KMS-11 (cell line): Measurements from ENCODE around the gene NIPBL.
A peak's percentile ranks its signal among the peaks of the same experiment; 100 is the strongest.

Experiments
- H2AFZ ChIP-seq: fragments of 200-600 bp; sonication (generic); 2 replicates; pipeline ENCODE4 v1.6.1; 2016; ENCODE audit warnings: antibody characterized with exemption, mixed run types, low read depth
- H3K27ac ChIP-seq: fragments of 200-600 bp; sonication (generic); 2 replicates; pipeline ENCODE4 v1.6.1; 2016; ENCODE audit warnings: mild to moderate bottlenecking, mixed run types
- H3K27me3 ChIP-seq: fragments of 200-600 bp; sonication (generic); 2 replicates; pipeline ENCODE4 v1.6.1; 2017; ENCODE audit warnings: mild to moderate bottlenecking, low read depth, mixed run types, moderate library complexity; ENCODE audit not compliant: insufficient read depth
- H3K36me3 ChIP-seq: fragments of 200-600 bp; sonication (generic); 2 replicates; pipeline ENCODE4 v1.6.1; 2017; ENCODE audit warnings: mild to moderate bottlenecking, mixed run types; ENCODE audit not compliant: insufficient read depth
- H3K4me1 ChIP-seq: fragments of 200-600 bp; sonication (generic); 2 replicates; pipeline ENCODE4 v1.6.1; 2016; ENCODE audit warnings: mild to moderate bottlenecking, low read depth, mixed run types; ENCODE audit not compliant: poor library complexity, severe bottlenecking
- H3K4me2 ChIP-seq: fragments of 200-600 bp; sonication (generic); 2 replicates; pipeline ENCODE4 v1.7.0; 2016; ENCODE audit warnings: mild to moderate bottlenecking, mixed run types
- H3K4me3 ChIP-seq: fragments of 200-600 bp; sonication (generic); IDR thresholded peaks from 2 replicates; pipeline ENCODE4 v1.6.1; 2017; ENCODE audit warnings: low read depth, low read length, mixed read lengths; ENCODE audit not compliant: insufficient read depth
- H3K79me2 ChIP-seq: fragments of 200-600 bp; sonication (generic); 2 replicates; pipeline ENCODE4 v1.6.1; 2016; ENCODE audit warnings: low read depth, mixed run types; ENCODE audit not compliant: insufficient read depth
- H3K9ac ChIP-seq: fragments of 200-600 bp; sonication (generic); 2 replicates; pipeline ENCODE4 v1.6.1; 2016; ENCODE audit warnings: mild to moderate bottlenecking, mixed run types
- H4K20me1 ChIP-seq: fragments of 200-600 bp; sonication (generic); 2 replicates; pipeline ENCODE4 v1.6.1; 2016; ENCODE audit warnings: mild to moderate bottlenecking, mixed run types; ENCODE audit not compliant: insufficient read depth
- TF ChIP-seq, protein P1 (sequence below): fragments of 200-600 bp; sonication (generic); conservative IDR thresholded peaks from 2 replicates; pipeline ENCODE4 v1.6.1; 2017; ENCODE audit warnings: low read depth, mild to moderate bottlenecking, antibody characterized with exemption, low read length, moderate library complexity, mixed read lengths

Gene NIPBL

DNA sequence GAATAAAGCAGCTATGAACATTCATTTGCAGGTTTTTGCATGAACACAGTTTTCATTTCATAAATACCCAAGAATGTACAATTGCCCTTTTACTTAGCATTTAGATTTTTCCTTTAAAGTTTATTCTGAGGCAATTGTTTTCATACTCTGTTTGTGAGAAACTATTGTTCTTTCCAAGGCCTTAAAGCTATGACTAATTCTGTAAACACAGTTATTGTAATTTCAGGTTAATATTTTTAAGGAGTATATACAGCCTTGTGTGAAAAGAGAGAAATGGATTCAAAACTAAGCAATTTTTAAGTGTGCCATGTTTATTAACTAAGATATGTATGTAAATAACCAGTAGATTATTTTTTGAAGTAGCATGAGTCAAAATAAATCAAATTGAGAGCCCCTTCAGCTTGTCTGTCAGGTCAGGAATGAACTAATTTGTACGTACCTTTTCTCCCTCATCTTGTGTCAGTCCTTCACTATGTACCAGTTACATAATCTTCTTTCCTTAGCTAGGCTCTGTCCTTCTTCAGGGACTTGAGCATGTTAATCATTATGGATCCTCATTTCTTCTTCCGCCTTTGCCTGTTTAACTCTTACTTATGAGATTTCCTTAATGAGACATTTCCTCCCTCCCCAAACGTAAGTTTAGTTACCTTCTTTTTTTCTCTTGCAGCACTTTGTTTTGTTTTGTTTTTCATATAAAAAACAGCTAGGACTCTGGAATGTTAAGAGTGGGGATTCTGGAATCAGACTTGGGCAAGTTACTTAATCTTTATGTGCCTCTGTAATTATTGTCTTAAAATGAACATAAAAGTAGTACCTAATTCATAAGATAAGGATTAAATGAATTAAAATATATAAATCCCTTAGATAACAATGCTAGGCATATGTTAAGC, 63.6 kb downstream of the NIPBL start:
- Histone ChIP-seq H4K20me1 (peaks cover 21% of the 10 kb centered on the region), H3K79me2 (peaks cover 61% of the 10 kb centered on the region; the same call in 1 of the 2 replicates), H3K27me3 (no peaks in the 10 kb centered on the region), H3K9ac (no peak overlapping the region), H3K4me3 (no peak overlapping the region), H3K4me1 (peaks cover 36% of the 10 kb centered on the region), H2AFZ (no peak overlapping the region), H3K4me2 (peak overlapping the region; percentile 25; the same call in 1 of the 2 replicates), H3K27ac (no peak overlapping the region), H3K36me3 (no peaks in the 10 kb centered on the region)
- TF ChIP-seq, protein P1, sequence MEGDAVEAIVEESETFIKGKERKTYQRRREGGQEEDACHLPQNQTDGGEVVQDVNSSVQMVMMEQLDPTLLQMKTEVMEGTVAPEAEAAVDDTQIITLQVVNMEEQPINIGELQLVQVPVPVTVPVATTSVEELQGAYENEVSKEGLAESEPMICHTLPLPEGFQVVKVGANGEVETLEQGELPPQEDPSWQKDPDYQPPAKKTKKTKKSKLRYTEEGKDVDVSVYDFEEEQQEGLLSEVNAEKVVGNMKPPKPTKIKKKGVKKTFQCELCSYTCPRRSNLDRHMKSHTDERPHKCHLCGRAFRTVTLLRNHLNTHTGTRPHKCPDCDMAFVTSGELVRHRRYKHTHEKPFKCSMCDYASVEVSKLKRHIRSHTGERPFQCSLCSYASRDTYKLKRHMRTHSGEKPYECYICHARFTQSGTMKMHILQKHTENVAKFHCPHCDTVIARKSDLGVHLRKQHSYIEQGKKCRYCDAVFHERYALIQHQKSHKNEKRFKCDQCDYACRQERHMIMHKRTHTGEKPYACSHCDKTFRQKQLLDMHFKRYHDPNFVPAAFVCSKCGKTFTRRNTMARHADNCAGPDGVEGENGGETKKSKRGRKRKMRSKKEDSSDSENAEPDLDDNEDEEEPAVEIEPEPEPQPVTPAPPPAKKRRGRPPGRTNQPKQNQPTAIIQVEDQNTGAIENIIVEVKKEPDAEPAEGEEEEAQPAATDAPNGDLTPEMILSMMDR: no peak

DNA sequence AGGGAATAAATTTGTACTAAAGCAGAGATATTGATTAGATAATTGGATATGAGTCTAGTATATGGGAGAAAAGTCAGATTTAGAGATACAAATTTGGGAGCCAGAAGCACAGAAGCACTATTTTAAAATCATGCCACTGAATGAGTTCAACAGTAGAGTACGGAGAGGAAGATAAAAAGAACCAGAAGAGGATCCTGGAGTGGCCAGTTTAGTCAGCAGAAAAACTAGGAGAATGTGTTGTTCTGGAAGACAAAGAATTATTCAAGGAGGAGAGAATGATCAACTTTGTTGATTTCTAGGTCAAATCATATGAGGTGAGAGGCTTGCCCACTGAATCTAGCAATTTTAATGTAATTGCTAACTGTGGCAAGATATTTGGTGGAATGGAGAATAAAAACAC, 67.0 kb downstream of the NIPBL start:
- H3K4me1 ChIP-seq: peaks cover 44% of the 10 kb centered on the region
- H3K4me3 ChIP-seq: no peak overlapping the region
- no peaks in the 10 kb centered on the region for H3K36me3 ChIP-seq
- H3K4me2 ChIP-seq: no peak overlapping the region
- TF ChIP-seq, protein P1: no peak
- H3K27me3 ChIP-seq: no peaks in the 10 kb centered on the region
- H2AFZ ChIP-seq: no peak overlapping the region
- peaks cover 22% of the 10 kb centered on the region for H4K20me1 ChIP-seq
- no peak overlapping the region for H3K9ac ChIP-seq
- H3K27ac ChIP-seq: no peak overlapping the region
- H3K79me2 ChIP-seq: peaks cover 35% of the 10 kb centered on the region; the same call in 1 of the 2 replicates

DNA sequence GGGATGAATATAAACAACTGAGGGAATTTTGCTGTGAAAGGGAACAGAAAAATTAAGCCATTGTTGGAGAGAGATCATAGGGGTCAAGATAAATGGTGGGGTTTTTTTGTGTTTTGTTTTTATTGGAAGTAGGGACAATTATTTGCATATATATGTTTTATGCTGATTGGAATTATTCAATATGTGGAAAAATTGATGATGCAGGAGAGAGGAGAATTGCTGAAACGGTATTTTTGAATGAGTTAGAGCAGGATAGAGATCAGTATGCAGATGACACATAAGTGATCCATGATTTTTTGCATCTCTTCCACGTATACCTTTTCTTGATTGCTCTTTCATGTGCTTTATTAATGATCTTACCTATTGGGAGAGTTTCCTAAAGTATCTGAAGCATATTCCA, 67.5 kb downstream of the NIPBL start:
- no peak overlapping the region for H3K4me2 ChIP-seq
- TF ChIP-seq, protein P1: no peak
- no peaks in the 10 kb centered on the region for H3K36me3 ChIP-seq
- H4K20me1 ChIP-seq: peaks cover 22% of the 10 kb centered on the region
- H2AFZ ChIP-seq: no peak overlapping the region
- peaks cover 44% of the 10 kb centered on the region for H3K4me1 ChIP-seq
- H3K27ac ChIP-seq: no peak overlapping the region
- H3K27me3 ChIP-seq: no peaks in the 10 kb centered on the region
- H3K79me2 ChIP-seq: peaks cover 35% of the 10 kb centered on the region; the same call in 1 of the 2 replicates
- H3K4me3 ChIP-seq: no peak overlapping the region
- H3K9ac ChIP-seq: no peak overlapping the region

DNA sequence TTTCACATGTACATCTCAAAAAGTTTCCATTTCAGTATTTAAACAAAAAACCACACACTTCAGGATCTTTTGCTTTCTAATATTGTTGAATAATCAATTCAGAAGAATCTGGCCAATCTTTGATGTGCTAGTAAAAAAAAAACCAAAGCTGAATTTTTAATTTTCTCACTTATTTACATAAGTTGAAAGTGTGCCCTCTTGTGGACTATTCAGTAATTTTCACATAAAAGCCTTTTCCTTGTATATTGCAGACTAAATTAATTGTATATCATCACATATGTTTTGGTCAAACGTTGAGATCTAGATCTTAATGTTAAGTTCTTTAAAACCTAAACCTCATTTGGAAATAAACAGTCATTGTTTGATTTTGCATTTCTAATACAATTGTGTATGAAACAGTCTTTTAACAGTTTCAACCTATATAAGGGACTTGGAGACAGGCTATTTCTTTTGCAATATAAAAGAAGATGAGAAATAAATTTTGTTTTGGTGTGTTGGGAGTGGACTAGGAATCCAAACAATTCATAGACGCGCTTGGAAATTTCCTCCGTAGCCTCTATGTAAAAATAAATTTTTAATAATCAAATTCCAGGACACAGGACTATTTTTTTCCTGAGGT, 68.1 kb downstream of the NIPBL start:
- Histone ChIP-seq H3K9ac (no peak overlapping the region), H3K36me3 (no peaks in the 10 kb centered on the region), H2AFZ (no peak overlapping the region), H3K27me3 (no peaks in the 10 kb centered on the region), H3K4me1 (peaks cover 45% of the 10 kb centered on the region), H3K4me2 (no peak overlapping the region), H3K27ac (no peak overlapping the region), H4K20me1 (peaks cover 22% of the 10 kb centered on the region), H3K79me2 (peaks cover 29% of the 10 kb centered on the region; the same call in 1 of the 2 replicates), H3K4me3 (no peak overlapping the region)
- TF ChIP-seq, protein P1: peak; percentile 71
